ENCODE data around the gene TRHDE.

DNA sequence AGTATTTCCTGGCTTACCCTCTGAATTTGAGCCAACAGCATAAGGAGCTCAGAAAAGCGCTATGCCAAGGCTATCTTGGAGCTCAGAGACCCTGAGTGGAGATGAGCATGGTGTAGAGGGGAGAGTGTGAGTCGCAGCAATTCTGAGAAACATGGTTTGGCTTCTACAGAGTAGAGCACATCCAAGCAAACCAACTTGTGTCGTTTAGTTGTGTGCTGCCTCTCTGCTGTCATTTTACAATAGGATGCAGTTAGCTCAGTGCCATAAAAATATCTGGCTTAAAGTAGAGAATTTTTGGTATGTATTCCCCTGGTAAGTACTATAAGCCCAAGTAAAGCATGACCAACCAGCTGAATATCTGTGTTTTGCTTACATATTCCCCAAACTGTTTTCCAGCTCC, 249.2 kb downstream of the TRHDE start:
- no peak for TF ChIP-seq CTCF (IDR thresholded peaks at IDR 0.05)
- TF ChIP-seq POLR2A (IDR thresholded peaks at IDR 0.05): no peak
- no peak for TF ChIP-seq POLR2AphosphoS5 (IDR thresholded peaks at IDR 0.05)

Data from prostate gland (tissue), 2 donors.